GM11168 (cell line): ENCODE data around the gene IFIT3.

ENCODE experiments used
- in situ Hi-C: fragments of 300-500 bp; cut with MboI; formaldehyde crosslinking; loops from one replicate; pipeline ENCODE4 v1.12.0; 2022; ENCODE audit warnings: low sequenced_read_pairs; ENCODE audit not compliant: unreplicated experiment

IFIT3 gene

DNA sequence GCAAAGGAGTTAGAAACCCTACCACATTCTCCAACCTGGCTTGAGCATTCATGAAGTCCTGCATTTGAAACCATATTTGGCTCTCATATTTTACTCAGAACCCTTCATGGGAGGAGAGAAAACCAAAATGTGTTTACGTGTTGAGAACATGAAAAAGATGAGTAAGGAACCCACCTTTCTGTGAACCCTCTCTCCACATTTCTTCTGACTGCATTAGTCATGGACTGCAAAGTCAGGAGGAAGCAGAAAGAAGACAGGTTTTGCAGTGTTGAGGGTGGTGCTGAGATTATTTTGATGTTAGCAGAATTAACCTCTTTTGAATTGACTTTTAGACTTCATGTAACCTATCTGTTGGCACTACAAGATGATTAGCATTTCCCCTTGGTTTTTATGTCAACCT lies 55.0 kb downstream of the IFIT3 start:
- in situ Hi-C loops = no loop called here

DNA sequence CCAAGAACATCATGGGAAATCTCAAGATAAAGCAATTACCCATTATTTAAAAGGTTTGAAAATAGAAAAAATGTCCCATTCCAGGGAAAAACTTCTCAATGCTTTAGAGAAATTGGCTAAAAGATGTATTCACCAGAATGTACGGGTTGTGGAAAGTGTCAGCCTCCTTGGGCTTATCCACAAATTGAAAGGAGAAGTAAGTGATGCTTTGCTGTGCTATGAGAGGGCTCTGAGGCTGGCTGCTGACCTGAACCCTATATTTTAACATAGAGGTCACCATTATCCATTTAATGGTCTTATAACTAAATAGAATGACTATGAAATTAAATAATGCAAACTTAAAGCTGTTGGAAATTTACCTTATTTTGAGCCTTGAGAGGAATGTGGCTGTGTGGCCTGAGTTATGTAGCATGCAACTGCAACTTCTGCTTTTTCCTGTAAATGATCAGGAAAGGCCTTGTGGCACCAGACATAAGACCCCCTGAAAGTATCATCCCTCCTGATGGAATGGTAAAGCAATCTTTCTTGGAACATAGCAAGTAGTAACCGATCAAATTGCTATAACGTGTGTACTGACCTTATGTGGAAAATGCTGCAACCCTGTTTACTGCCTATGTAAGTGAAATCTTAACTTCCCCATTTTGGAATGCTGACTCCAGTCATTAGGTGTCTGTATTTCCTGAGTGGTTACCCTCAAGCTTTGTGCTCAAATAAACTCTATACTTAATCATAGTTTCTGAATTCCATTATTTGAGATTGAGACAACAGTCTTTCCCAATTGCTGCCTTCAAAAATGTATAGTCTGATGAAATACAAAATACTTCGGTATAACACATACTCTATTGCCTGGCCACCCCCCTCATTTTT lies 56.9 kb downstream of the IFIT3 start:
- in situ Hi-C loops = no loop called here

DNA sequence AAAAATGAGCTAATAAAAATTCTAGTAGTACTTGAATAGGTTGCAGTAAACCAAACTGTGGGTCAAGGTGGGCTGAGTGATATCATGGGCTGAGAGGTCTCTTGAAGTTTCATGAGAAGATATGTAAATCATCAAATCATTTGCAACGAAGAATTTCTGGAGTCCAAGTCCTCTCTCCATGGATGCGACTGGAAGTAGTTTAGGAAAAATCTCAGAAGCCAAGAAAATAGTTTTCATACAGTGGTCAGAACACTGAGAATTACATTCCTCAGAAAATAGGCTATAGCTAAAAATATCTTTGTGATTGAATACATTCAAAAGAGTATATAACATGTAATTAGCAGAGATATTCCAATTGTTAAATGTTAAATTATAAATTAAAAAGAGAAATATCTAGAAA lies 61.0 kb downstream of the IFIT3 start:
- in situ Hi-C loops = no loop called here

DNA sequence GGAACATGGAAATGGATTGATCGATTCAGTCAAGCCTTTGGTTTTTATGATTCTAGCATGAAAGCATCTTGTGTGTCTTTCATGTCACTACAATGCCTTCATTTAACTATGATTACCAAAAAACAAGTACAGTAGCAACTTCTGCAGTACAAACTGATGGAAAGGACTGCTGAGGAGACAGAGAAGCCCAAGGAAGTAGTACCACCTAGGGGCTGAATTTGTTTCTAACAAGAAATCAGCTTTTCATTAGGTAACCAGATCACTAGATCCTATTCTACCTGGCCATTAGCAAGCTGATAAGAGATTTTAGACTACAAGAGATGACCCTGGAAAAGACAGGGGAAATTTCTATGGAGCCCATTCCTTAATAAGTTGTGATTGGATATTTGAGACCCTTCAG lies 61.5 kb downstream of the IFIT3 start:
- in situ Hi-C loops = no loop called here
